ENCODE measurements around the gene URM1.

The URM1 gene

DNA sequence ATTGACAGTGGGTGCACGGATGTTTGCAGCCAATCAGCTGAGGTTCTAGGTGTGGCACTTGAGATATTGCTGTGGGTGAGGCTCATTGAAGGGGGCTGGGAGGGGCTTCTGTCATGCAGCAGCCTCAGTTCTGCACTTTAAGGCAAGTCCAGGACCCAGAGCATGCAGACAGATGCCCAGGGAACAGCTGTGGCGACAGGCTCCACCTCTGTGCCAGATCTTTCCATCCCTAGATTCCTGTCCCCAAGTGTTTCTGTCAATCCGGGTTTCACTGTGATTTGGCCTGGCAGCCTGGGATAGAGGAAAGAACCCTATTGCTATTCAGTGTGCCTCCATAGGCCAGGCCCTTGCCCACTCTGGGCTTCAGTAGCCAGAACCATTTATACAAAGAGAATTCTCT lies 28.7 kb downstream of the URM1 start:
- TF ChIP-seq, protein P1, sequence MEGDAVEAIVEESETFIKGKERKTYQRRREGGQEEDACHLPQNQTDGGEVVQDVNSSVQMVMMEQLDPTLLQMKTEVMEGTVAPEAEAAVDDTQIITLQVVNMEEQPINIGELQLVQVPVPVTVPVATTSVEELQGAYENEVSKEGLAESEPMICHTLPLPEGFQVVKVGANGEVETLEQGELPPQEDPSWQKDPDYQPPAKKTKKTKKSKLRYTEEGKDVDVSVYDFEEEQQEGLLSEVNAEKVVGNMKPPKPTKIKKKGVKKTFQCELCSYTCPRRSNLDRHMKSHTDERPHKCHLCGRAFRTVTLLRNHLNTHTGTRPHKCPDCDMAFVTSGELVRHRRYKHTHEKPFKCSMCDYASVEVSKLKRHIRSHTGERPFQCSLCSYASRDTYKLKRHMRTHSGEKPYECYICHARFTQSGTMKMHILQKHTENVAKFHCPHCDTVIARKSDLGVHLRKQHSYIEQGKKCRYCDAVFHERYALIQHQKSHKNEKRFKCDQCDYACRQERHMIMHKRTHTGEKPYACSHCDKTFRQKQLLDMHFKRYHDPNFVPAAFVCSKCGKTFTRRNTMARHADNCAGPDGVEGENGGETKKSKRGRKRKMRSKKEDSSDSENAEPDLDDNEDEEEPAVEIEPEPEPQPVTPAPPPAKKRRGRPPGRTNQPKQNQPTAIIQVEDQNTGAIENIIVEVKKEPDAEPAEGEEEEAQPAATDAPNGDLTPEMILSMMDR (IDR thresholded peaks at IDR 0.05; ENCODE audit: borderline replicate concordance, insufficient read depth, low read depth, low read length) = no peak

DNA sequence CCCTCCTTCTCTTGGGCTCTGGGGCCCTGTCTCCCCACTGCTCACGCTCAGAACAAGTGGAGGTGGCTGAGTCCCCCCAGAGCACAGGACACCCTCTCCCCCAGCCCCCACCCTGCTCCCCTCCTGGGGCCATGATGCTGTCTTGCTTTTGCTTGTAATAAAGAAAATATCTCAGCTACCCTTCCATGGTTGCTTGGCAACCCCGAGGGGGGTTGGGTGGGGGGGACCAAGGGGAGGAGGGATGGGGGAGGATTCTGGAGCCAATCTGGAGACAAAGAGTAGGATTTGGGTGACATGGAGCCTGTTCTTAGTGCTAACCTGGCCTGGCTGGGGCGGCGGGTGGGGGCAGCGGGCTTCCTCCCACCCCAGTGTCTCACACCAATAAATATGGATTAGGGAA lies 33.4 kb downstream of the URM1 start:
- H3K4me3 ChIP-seq (ENCODE audit: low read depth, low read length) = no peak overlapping the region
- TF ChIP-seq, protein P1 (IDR thresholded peaks at IDR 0.05; ENCODE audit: borderline replicate concordance, insufficient read depth, low read depth, low read length) = no peak

More for the DNA sequence above, 28.7 kb downstream of the URM1 start:
- no peak overlapping the region for H3K4me3 ChIP-seq (ENCODE audit: low read depth, low read length)

DNA sequence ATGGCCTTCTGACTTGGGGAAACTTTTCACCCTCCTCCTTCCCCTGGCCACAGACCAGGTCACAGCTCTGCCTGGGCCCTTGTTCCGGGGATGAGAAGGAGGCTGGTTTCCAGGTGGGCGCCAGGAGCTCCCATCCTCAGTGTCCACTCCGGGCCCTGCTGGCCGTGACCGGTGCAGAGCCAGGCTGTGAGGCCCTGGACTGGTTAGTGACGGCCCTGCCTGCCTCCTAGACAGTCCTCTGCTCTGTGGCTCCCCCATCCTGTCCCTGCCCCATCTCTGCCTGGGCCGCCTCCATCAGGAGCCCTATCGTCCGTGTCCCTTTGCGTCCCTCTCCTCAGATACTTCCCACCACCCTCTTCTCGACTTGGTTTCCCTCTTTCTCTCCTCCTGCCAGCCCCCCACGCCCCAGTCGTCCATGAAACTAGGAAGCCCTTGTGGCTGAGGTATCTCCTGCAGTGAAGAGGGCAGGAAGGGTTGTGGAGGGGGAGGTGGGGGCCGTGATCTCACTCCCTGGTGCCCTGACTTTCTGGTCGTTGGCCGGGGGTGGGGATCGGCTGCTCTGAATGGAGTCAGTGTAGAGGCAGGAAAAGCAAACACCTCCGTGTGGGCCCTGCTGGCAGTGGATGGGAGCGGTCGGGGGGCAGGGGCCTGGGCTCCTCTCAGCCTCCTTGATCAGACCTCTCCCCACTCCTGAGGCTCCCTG lies 34.1 kb downstream of the URM1 start:
- H3K4me3 ChIP-seq (ENCODE audit: low read depth, low read length) = no peak overlapping the region
- TF ChIP-seq, protein P1 (IDR thresholded peaks at IDR 0.05; ENCODE audit: borderline replicate concordance, insufficient read depth, low read depth, low read length) = no peak

DNA sequence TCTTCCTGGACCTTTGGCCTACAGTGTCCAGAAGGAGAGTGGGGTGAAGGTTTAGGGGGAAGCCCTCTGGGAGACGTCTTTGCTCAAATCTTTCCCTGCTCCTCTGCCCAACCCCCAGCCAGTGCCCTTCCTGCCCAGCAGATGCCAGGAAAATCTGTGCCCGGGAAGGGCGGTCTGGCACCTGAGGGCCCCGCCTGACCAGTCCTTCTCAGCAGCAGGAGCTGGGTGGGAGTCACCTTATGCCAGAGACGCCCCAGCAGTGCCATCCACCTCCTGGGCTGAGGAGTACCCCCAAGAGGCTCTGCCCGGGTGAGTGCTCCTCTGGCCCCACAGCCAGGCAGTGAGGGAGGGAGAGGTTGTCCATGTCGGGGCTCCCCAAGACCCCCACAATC lies 34.6 kb downstream of the URM1 start:
- H3K4me3 ChIP-seq (ENCODE audit: low read depth, low read length) = no peak overlapping the region
- TF ChIP-seq, protein P1 (IDR thresholded peaks at IDR 0.05; ENCODE audit: borderline replicate concordance, insufficient read depth, low read depth, low read length) = no peak

DNA sequence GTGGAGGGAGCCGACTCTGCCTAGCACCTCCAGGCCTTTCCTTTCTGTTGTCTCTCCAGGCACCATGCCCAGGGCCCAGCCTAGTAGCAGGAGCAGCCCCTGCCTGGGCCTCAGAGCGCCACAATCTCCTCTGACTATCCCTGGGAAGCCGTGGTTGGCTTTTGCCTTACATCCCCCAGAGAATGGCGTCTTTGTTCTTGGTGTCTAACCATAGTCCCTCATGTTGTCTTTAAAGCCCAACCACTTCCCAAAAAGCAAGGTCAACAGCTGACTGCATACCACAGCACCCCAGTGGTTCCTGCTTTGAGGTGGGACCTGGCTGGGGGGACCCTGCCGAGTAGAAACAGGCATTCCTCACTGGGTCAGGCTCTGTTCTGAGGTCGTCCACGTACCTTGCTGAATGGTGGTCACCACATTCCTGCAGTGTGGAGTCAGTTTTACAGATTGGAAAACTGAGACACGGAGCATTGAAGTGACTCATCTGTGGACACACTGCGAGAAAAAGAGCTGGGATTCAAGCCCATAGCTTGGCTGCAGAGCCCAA lies 35.7 kb downstream of the URM1 start:
- H3K4me3 ChIP-seq (ENCODE audit: low read depth, low read length) = no peak overlapping the region
- TF ChIP-seq, protein P1 (IDR thresholded peaks at IDR 0.05; ENCODE audit: borderline replicate concordance, insufficient read depth, low read depth, low read length) = no peak

DNA sequence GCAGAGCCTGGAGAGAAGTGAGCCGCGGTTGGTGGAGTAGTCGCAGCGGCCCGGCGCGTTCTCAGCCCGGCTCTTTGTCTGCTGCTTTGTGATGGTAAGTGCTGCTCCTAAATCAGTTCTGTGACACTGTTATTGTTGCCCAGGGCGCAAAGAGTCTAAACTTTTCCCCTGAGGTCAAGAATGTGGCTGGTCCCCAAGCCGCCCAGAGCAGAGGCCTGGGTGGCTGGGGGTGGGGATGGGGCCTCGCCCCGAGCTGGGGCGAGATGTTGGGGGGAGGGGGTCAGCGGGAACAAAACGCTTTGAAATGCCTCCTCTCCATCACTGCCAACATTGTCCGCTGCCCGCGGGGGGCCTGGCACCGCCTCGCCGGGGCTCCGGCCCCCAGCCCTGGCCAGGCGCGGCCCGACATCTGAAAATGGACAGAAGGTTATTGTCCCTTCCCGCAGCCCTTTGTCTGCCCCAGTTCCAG lies 37.8 kb downstream of the URM1 start:
- TF ChIP-seq, protein P1 (IDR thresholded peaks at IDR 0.05; ENCODE audit: borderline replicate concordance, insufficient read depth, low read depth, low read length) = no peak
- H3K4me3 ChIP-seq (ENCODE audit: low read depth, low read length) = no peak overlapping the region

DNA sequence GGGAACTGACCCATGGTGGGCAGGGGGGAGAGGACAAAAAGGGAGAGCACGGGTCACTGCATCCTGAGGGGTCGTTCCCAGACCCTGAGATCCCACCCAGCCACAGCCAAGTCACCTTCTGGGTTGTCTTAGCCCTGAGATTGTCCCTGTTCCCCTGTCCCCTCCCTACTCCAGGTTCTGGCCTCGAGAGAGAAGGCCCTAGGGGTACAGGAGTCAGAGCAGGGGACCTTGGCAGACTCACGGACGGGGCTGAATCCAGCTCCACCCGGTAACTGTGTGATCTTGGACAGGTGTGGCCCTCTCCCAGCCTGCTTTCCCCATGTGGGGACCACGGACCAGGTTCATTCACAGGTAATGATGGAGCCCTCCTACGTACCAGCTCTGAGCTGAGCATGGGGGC lies 38.3 kb downstream of the URM1 start:
- TF ChIP-seq, protein P1 (IDR thresholded peaks at IDR 0.05; ENCODE audit: borderline replicate concordance, insufficient read depth, low read depth, low read length) = no peak
- no peak overlapping the region for H3K4me3 ChIP-seq (ENCODE audit: low read depth, low read length)

Data from GM12875 (cell line).